Ureter (tissue), 1 donor: ENCODE measurements around the gene CT47A1. TPM values are rescaled to one million over a fixed set of nuclear protein-coding genes. Genes with fewer than 3 reads are reported as not detected.
"Not testable (repeated sequence)": the region's sequence is repeated elsewhere in the genome, so short reads cannot be mapped to it uniquely, and the experiment has no call there.

Experiments
- DNase-seq: peaks from one replicate; pipeline ENCODE4 v3.0.0-alpha.2; 2020; ENCODE audit warnings: low spot score
- total RNA-seq: library from RNA; stranded (reverse); gene quantifications from one replicate; pipeline ENCODE4 v1.2.4, GENCODE V29; 2023
- donor health status: DM: yes; HTN: yes; CAD: no.

CT47A1 gene
- not detected for total RNA-seq

GRCh38 chrX:120985660-120986059 is at the start of gene CT47A1:
Gene CT47A1, minus strand, starts transcription at chrX:120985760. Its CDS starts 231 bp downstream, at chrX:120985529.
- DNase-seq = not testable (repeated sequence)

GRCh38 chrX:121032531-121032930 is 47.0 kb upstream of the CT47A1 start:
- no peak for DNase-seq

- no peak for DNase-seq
Measured at GRCh38 chrX:121030083-121030482, 44.5 kb upstream of the CT47A1 start.

GRCh38 chrX:121028419-121028818 is 42.9 kb upstream of the CT47A1 start:
- DNase-seq = no peak

GRCh38 chrX:121014826-121015225 is 29.3 kb upstream of the CT47A1 start:
- DNase-seq = no peak

- no peak for DNase-seq
Measured at GRCh38 chrX:121013897-121014455, 28.4 kb upstream of the CT47A1 start.

- DNase-seq = no peak
Measured at GRCh38 chrX:121011254-121011653, 25.7 kb upstream of the CT47A1 start.

GRCh38 chrX:121010218-121010617 is 24.7 kb upstream of the CT47A1 start:
- DNase-seq = no peak

- DNase-seq = no peak
Measured at GRCh38 chrX:121009764-121010163, 24.2 kb upstream of the CT47A1 start.

- DNase-seq = no peak
Measured at GRCh38 chrX:121008920-121009319, 23.4 kb upstream of the CT47A1 start.

GRCh38 chrX:121000589-121000988 is 15.0 kb upstream of the CT47A1 start:
- no peak for DNase-seq

GRCh38 chrX:120999413-120999812 is 13.9 kb upstream of the CT47A1 start:
- no peak for DNase-seq

GRCh38 chrX:120956500-120956899 is 29.1 kb downstream of the CT47A1 start, which contains the start of gene CT47A7:
Gene CT47A7, minus strand, starts transcription at chrX:120956600. Its CDS starts 255 bp downstream, at chrX:120956345.
- not testable (repeated sequence) for DNase-seq

Other genes with a start within 250 kb of the CT47A1 start
- not detected for gene CT47B1, start 109.9 kb downstream of the CT47A1 start, total RNA-seq
- gene CT47A11, start 48.6 kb downstream of the CT47A1 start, total RNA-seq = not detected
- gene CT47A10, start 43.7 kb downstream of the CT47A1 start, total RNA-seq = not detected
- gene CT47A9, start 38.9 kb downstream of the CT47A1 start, total RNA-seq = not detected
- gene CT47A8, start 34.0 kb downstream of the CT47A1 start, total RNA-seq = not detected
- not detected for gene CT47A7, start 29.2 kb downstream of the CT47A1 start, total RNA-seq
- not detected for gene CT47A6, start 24.3 kb downstream of the CT47A1 start, total RNA-seq
- gene CT47A5, start 19.4 kb downstream of the CT47A1 start, total RNA-seq = not detected
- not detected for gene CT47A4, start 14.6 kb downstream of the CT47A1 start, total RNA-seq
- gene CT47A3, start 9.7 kb downstream of the CT47A1 start, total RNA-seq = not detected
- not detected for gene CT47A2, start 4.8 kb downstream of the CT47A1 start, total RNA-seq
- 2.5 TPM for gene GLUD2, start 61.9 kb upstream of the CT47A1 start, total RNA-seq